Lower leg skin (tissue), 3 donors: ENCODE measurements around the gene ZNF287.

Source experiments
- CTCF ChIP-seq, 3 donors: fragments of 450-650 bp; IDR thresholded peaks; one replicate each; pipeline ENCODE4 v1.5.1; 2016; ENCODE audit warnings: antibody characterized with exemption in 3 of 3, mild to moderate bottlenecking in 3 of 3, moderate library complexity in 2 of 3
- POLR2A ChIP-seq, 2 donors: fragments of 450-650 bp; IDR thresholded peaks; one replicate each; pipeline ENCODE4 v1.6.1; 2016 to 2017; ENCODE audit warnings: antibody characterized with exemption in 2 of 2, mild to moderate bottlenecking in 1 of 2, moderate library complexity in 1 of 2

GRCh38 chr17:16519021-16519420, 50.0 kb downstream of the ZNF287 start:
- TF ChIP-seq POLR2A (IDR thresholded peaks at IDR 0.05), result no peak
- TF ChIP-seq CTCF (IDR thresholded peaks at IDR 0.05), result no peak
